OCI-LY1 (cell line): ENCODE data around the gene ABCB11.

Experiments used
- H2AFZ ChIP-seq: fragments of 200-600 bp; sonication (generic), shearing (Covaris generic); 2 replicates; pipeline ENCODE4 v1.6.0; 2014; ENCODE audit warnings: antibody characterized with exemption, mild to moderate bottlenecking, low read length
- H3F3A ChIP-seq: fragments of 200-600 bp; sonication (generic), shearing (Covaris generic); 2 replicates; pipeline ENCODE4 v1.6.0; 2014; ENCODE audit warnings: mild to moderate bottlenecking, antibody characterized with exemption, low read length, moderate library complexity; ENCODE audit not compliant: insufficient read depth
- H3K27ac ChIP-seq: fragments of 200-600 bp; sonication (generic); 2 replicates; pipeline ENCODE4 v1.5.1; 2014; ENCODE audit warnings: low read length, mixed run types, mild to moderate bottlenecking, low read depth; ENCODE audit not compliant: poor library complexity, severe bottlenecking
- H3K27me3 ChIP-seq: fragments of 200-600 bp; sonication (generic); 2 replicates; pipeline ENCODE4 v1.6.0; 2014; ENCODE audit warnings: antibody characterized with exemption, mild to moderate bottlenecking, low read length, moderate library complexity; ENCODE audit not compliant: insufficient read depth
- H3K36me3 ChIP-seq: fragments of 200-600 bp; sonication (generic); 2 replicates; pipeline ENCODE4 v1.6.1; 2014; ENCODE audit warnings: mild to moderate bottlenecking, antibody characterized with exemption, low read length, moderate library complexity, mixed read lengths; ENCODE audit not compliant: insufficient read depth
- H3K4me1 ChIP-seq: fragments of 200-600 bp; sonication (generic); 2 replicates; pipeline ENCODE4 v1.5.1; 2014; ENCODE audit warnings: mild to moderate bottlenecking, low read length, moderate library complexity; ENCODE audit not compliant: insufficient read depth, severe bottlenecking
- H3K4me2 ChIP-seq: fragments of 200-600 bp; sonication (generic), shearing (Covaris generic); 2 replicates; pipeline ENCODE4 v1.6.1; 2014; ENCODE audit warnings: low read length
- H3K4me3 ChIP-seq: fragments of 200-600 bp; sonication (generic); 2 replicates; pipeline ENCODE4 v1.5.1; 2014; ENCODE audit warnings: low read length, low read depth, mild to moderate bottlenecking, mixed read lengths; ENCODE audit not compliant: poor library complexity, severe bottlenecking
- H3K79me2 ChIP-seq: fragments of 200-600 bp; shearing (Covaris generic); 2 replicates; pipeline ENCODE4 v1.6.1; 2016; ENCODE audit warnings: mixed run types, low read length, mixed read lengths; ENCODE audit not compliant: insufficient read depth
- H3K9ac ChIP-seq: fragments of 200-600 bp; sonication (generic), shearing (Covaris generic); 2 replicates; pipeline ENCODE4 v1.6.1; 2014; ENCODE audit warnings: mild to moderate bottlenecking, low read length, mixed read lengths
- H3K9me2 ChIP-seq: fragments of 200-600 bp; sonication (generic), shearing (Covaris generic); 2 replicates; pipeline ENCODE4 v1.6.1; 2014; ENCODE audit warnings: low read depth, mild to moderate bottlenecking, low read length, mixed read lengths
- H3K9me3 ChIP-seq: fragments of 200-600 bp; shearing (Covaris generic); 2 replicates; pipeline ENCODE4 v1.6.1; 2014; ENCODE audit warnings: low read length, mixed read lengths
- H4K20me1 ChIP-seq: fragments of 200-600 bp; sonication (generic), shearing (Covaris generic); 2 replicates; pipeline ENCODE4 v1.6.0; 2016; ENCODE audit warnings: mild to moderate bottlenecking, low read length; ENCODE audit not compliant: insufficient read depth
- EZH2 ChIP-seq: fragments of 200-600 bp; sonication (generic), shearing (Covaris generic); IDR thresholded peaks from 2 replicates; pipeline ENCODE4 v1.8.0; 2017; ENCODE audit warnings: borderline replicate concordance, mixed run types, mild to moderate bottlenecking, antibody characterized with exemption, low read length, moderate library complexity, mixed read lengths
- TF ChIP-seq, protein P1 (sequence below): fragments of 200-600 bp; sonication (generic), shearing (Covaris generic); IDR thresholded peaks from 2 replicates; pipeline ENCODE4 v1.5.1; 2017; ENCODE audit warnings: mild to moderate bottlenecking, antibody characterized with exemption, low read length, moderate library complexity, mixed read lengths

Gene ABCB11

DNA sequence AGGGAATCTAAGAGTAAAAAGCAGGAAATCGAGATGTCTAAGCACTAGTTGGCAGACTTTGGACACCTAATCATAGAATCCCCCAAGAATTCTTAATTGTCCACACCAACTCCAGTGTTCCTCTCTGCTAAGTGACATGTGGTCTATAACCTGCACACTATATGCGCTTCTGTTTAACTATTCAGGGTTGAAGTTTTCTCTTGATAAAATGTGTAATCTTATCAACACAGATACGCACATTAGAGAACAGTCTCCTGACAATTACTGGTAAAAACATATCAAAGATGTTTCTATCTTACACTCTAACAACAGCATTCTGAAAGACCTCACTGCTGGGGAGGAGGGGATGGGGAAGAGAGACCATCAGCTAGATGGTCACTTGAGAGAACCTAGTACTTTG lies 3.9 kb downstream of the ABCB11 start:
- Histone ChIP-seq H2AFZ (no peak overlapping the region), H3K4me3 (no peak overlapping the region), H3K9me3 (no peaks in the 10 kb centered on the region), H3K27ac (no peak overlapping the region), H3K36me3 (no peaks in the 10 kb centered on the region), H3K9me2 (no peaks in the 10 kb centered on the region), H3K79me2 (no peaks in the 10 kb centered on the region), H3K27me3 (no peaks in the 10 kb centered on the region), H3K4me1 (no peaks in the 10 kb centered on the region), H3K4me2 (no peak overlapping the region), H4K20me1 (no peaks in the 10 kb centered on the region), H3K9ac (no peak overlapping the region), H3F3A (no peaks in the 10 kb centered on the region)
- TF ChIP-seq, protein P1, sequence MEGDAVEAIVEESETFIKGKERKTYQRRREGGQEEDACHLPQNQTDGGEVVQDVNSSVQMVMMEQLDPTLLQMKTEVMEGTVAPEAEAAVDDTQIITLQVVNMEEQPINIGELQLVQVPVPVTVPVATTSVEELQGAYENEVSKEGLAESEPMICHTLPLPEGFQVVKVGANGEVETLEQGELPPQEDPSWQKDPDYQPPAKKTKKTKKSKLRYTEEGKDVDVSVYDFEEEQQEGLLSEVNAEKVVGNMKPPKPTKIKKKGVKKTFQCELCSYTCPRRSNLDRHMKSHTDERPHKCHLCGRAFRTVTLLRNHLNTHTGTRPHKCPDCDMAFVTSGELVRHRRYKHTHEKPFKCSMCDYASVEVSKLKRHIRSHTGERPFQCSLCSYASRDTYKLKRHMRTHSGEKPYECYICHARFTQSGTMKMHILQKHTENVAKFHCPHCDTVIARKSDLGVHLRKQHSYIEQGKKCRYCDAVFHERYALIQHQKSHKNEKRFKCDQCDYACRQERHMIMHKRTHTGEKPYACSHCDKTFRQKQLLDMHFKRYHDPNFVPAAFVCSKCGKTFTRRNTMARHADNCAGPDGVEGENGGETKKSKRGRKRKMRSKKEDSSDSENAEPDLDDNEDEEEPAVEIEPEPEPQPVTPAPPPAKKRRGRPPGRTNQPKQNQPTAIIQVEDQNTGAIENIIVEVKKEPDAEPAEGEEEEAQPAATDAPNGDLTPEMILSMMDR: no peak
- no peak for TF ChIP-seq EZH2

DNA sequence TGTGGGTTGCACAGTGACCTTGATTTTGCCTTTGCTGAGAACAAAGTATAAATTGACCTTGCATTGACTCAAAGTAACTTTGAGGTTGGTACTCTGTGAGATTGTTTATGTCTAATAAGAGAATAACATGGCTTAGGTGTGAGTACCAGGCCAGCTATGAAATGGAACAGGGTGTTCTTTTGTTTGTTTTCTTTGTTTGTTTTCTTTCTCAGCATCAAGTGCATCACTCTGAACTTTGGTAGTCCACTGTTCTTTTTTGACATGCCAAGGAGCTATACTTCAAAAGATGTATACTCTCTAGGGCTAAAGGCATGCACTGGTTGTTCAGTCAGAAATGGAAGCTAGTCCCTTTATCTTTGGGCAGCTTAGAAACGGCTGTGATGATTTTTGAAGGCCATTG lies 5.1 kb downstream of the ABCB11 start:
- no peaks in the 10 kb centered on the region for H3K9me2 ChIP-seq
- no peaks in the 10 kb centered on the region for H3K79me2 ChIP-seq

DNA sequence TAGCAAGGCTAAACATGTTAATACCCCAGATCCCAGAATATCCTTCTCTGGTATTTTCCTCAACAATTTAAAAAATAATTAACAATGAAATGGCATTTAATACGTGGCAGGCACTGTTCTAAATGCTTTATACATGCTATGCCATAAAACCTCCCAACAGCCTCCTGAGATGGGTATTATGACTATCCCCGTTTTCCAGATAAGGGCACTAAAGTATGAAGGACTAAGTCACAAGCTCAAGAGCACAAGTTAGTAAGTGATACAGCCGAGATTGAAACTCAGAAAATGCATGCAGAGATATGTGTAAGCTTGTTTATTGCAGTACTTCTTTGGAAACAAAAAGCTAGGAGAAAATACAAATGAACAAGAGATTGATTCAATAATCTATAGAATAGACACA lies 8.0 kb downstream of the ABCB11 start:
- Histone ChIP-seq H3K9ac (no peak overlapping the region), H3K9me3 (no peaks in the 10 kb centered on the region), H3K27me3 (no peaks in the 10 kb centered on the region), H3F3A (no peaks in the 10 kb centered on the region), H3K4me1 (no peaks in the 10 kb centered on the region), H3K36me3 (no peaks in the 10 kb centered on the region), H3K4me3 (no peak overlapping the region), H3K27ac (no peak overlapping the region), H3K9me2 (no peaks in the 10 kb centered on the region), H4K20me1 (no peaks in the 10 kb centered on the region), H2AFZ (no peak overlapping the region), H3K4me2 (no peak overlapping the region), H3K79me2 (no peaks in the 10 kb centered on the region)
- TF ChIP-seq, protein P1: no peak

More for the DNA sequence above, 5.1 kb downstream of the ABCB11 start:
- no peak overlapping the region for H3K4me2 ChIP-seq
- H2AFZ ChIP-seq: no peak overlapping the region
- H3K36me3 ChIP-seq: no peaks in the 10 kb centered on the region
- H3K9me3 ChIP-seq: no peaks in the 10 kb centered on the region
- H3F3A ChIP-seq: no peaks in the 10 kb centered on the region
- TF ChIP-seq EZH2: no peak
- TF ChIP-seq, protein P1: no peak
- no peak overlapping the region for H3K27ac ChIP-seq
- no peak overlapping the region for H3K9ac ChIP-seq
- H4K20me1 ChIP-seq: no peaks in the 10 kb centered on the region
- no peaks in the 10 kb centered on the region for H3K4me1 ChIP-seq
- H3K4me3 ChIP-seq: no peak overlapping the region
- H3K27me3 ChIP-seq: no peaks in the 10 kb centered on the region
